Liver (tissue), 3 donors: ENCODE data around the gene DUSP9.

ENCODE experiments used
- EGR1 ChIP-seq, 2 donors: IDR thresholded peaks; 2 replicates each; pipeline ENCODE4 v1.6.1; 2016 to 2018; ENCODE audit warnings: antibody characterized with exemption in 2 of 2, low read depth in 2 of 2
- RXRA ChIP-seq, 2 donors: IDR thresholded peaks; 2 replicates each; pipeline ENCODE4 v1.6.1; 2017 to 2018; ENCODE audit warnings: antibody characterized with exemption in 2 of 2, mild to moderate bottlenecking in 1 of 2
- SP1 ChIP-seq: IDR thresholded peaks from 2 replicates; pipeline ENCODE4 v1.6.1; 2018; ENCODE audit warnings: antibody characterized with exemption, mild to moderate bottlenecking
- TAF1 ChIP-seq: conservative IDR thresholded peaks from 2 replicates; pipeline ENCODE4 v1.6.1; 2016; ENCODE audit warnings: antibody characterized with exemption, mild to moderate bottlenecking
- YY1 ChIP-seq: IDR thresholded peaks from 2 replicates; pipeline ENCODE4 v1.6.1; 2016; ENCODE audit warnings: antibody characterized with exemption, mild to moderate bottlenecking
- TF ChIP-seq, protein P1 (sequence below): fragments of 150-350 bp; IDR thresholded peaks from 2 replicates; pipeline ENCODE4 v1.5.1; 2017; ENCODE audit warnings: improper control_type of control experiment, low read depth, low read length; ENCODE audit not compliant: missing input control
- TF ChIP-seq, protein P2 (sequence below): IDR thresholded peaks from 2 replicates; pipeline ENCODE4 v1.6.1; 2016; ENCODE audit warnings: antibody characterized with exemption
- TF ChIP-seq, protein P3 (sequence below): IDR thresholded peaks from 2 replicates; pipeline ENCODE4 v1.6.1; 2016; ENCODE audit warnings: antibody characterized with exemption
- donor health status: healthy.
- donor health status: healthy.

DNA sequence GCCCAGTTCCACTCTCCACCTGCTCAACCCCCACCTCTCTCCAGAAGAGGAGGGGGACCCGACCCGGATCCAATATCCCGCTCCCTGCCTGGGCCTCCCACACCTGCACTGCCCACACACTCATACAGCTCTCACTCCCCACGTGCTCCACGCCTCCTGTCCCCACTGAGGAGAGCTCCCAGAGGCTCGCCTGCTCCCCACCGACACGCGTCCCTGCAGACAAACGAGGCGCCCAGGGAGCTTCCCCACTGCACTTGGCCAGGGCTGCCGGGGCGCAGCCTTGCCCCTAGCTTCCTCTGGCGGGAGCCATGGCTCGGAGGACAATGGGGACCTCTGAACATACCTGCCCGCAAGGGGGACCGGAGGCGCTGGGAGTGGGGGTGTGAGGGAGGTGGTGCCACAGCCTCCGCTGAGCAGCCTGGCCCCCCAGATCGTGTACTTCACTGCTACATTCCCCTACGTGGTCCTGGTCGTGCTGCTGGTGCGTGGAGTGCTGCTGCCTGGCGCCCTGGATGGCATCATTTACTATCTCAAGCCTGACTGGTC lies 45.7 kb downstream of the DUSP9 start:
- TF ChIP-seq, protein P1, sequence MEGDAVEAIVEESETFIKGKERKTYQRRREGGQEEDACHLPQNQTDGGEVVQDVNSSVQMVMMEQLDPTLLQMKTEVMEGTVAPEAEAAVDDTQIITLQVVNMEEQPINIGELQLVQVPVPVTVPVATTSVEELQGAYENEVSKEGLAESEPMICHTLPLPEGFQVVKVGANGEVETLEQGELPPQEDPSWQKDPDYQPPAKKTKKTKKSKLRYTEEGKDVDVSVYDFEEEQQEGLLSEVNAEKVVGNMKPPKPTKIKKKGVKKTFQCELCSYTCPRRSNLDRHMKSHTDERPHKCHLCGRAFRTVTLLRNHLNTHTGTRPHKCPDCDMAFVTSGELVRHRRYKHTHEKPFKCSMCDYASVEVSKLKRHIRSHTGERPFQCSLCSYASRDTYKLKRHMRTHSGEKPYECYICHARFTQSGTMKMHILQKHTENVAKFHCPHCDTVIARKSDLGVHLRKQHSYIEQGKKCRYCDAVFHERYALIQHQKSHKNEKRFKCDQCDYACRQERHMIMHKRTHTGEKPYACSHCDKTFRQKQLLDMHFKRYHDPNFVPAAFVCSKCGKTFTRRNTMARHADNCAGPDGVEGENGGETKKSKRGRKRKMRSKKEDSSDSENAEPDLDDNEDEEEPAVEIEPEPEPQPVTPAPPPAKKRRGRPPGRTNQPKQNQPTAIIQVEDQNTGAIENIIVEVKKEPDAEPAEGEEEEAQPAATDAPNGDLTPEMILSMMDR = no peak
- TF ChIP-seq TAF1 = no peak
- no peak for TF ChIP-seq YY1
- TF ChIP-seq EGR1 (IDR thresholded peaks at IDR 0.05; ENCODE audit: low read depth in 2 of 2) = no peak
- TF ChIP-seq RXRA (IDR thresholded peaks at IDR 0.05) = no peak
- TF ChIP-seq SP1 = no peak
- TF ChIP-seq, protein P2, sequence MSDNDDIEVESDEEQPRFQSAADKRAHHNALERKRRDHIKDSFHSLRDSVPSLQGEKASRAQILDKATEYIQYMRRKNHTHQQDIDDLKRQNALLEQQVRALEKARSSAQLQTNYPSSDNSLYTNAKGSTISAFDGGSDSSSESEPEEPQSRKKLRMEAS = no peak
- TF ChIP-seq, protein P3, sequence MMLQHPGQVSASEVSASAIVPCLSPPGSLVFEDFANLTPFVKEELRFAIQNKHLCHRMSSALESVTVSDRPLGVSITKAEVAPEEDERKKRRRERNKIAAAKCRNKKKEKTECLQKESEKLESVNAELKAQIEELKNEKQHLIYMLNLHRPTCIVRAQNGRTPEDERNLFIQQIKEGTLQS = no peak
